Gastrocnemius medialis (tissue), 4 donors: ENCODE data around the gene SLCO1A2. TPM values are rescaled to one million over a fixed set of nuclear protein-coding genes. Genes with fewer than 3 reads are reported as not detected.

ENCODE experiments used
- ATAC-seq, 2 donors: fragments of 150-250 bp; one replicate each; pipeline ENCODE4 v1.9.1; 2016
- DNase-seq, 2 donors: peaks; one replicate each; pipeline ENCODE4 v3.0.0-alpha.2; 2019
- H3K27ac ChIP-seq, 4 donors: fragments of 200-600 bp; sonication (generic); 1 replicate in 1 of 4; 2 replicates in 3 of 4; pipeline ENCODE4 v1.5.1; 2016 to 2018; ENCODE audit warnings: mild to moderate bottlenecking in 2 of 4, moderate library complexity in 1 of 4
- H3K27me3 ChIP-seq, 3 donors: fragments of 200-600 bp; sonication (generic) in 2 of 3; 1 replicate in 1 of 3; 2 replicates in 2 of 3; pipeline versions ENCODE4 v1.5.1 to v1.6.0; 2016 to 2019; ENCODE audit warnings: mild to moderate bottlenecking in 1 of 3, moderate library complexity in 1 of 3
- H3K36me3 ChIP-seq, 2 donors: fragments of 200-600 bp; sonication (generic) in 1 of 2; one replicate each; pipeline ENCODE4 v1.5.1; 2017 to 2018
- H3K4me1 ChIP-seq, 2 donors: fragments of 200-600 bp; sonication (generic) in 1 of 2; one replicate each; pipeline ENCODE4 v1.5.1; 2016 to 2017; ENCODE audit warnings: mild to moderate bottlenecking in 2 of 2
- H3K4me3 ChIP-seq, 4 donors: fragments of 200-600 bp; sonication (generic) in 3 of 4; 1 replicate in 1 of 4; 2 replicates in 3 of 4; pipeline ENCODE4 v1.5.1; 2016 to 2019; ENCODE audit warnings: mild to moderate bottlenecking in 2 of 4
- H3K9me3 ChIP-seq, 3 donors: fragments of 200-600 bp; sonication (generic) in 2 of 3; 1 replicate in 1 of 3; 2 replicates in 2 of 3; pipeline ENCODE4 v1.5.1; 2016 to 2019
- POLR2A ChIP-seq, 2 donors: fragments of 450-650 bp; IDR thresholded peaks; one replicate each; pipeline ENCODE4 v1.6.1; 2017; ENCODE audit warnings: antibody characterized with exemption in 2 of 2, mild to moderate bottlenecking in 2 of 2, moderate library complexity in 2 of 2
- in situ Hi-C, 4 donors: fragments of 200-750 bp; cut with MboI; loops; one replicate each; pipeline versions ENCODE4 v1.15.0 to v1.8.0; 2017; ENCODE audit warnings: low sequenced_read_pairs in 4 of 4
- intact Hi-C: fragments of 100-400 bp; cut with DNase I; formaldehyde crosslinking; loops from one replicate; pipeline ENCODE4 v1.15.1; 2023; ENCODE audit warnings: low total_unique reads
- total RNA-seq, 4 donors: library from RNA; depleted of rRNA; stranded (reverse); fragments of >200 nt; gene quantifications; one replicate each; pipeline versions ENCODE4 v1.1.0 to v1.2.3, GENCODE V29; 2016
- TF ChIP-seq, protein P1 (sequence below), 5 experiments: fragments of 450-650 bp in 3 of 5; fragments of 200-600 bp in 2 of 5; sonication (generic) in 2 of 5; IDR thresholded peaks in 4 of 5; conservative IDR thresholded peaks in 1 of 5; 1 replicate in 4 of 5; 2 replicates in 1 of 5; pipeline ENCODE4 v1.5.1; 2016 to 2019; ENCODE audit warnings: antibody characterized with exemption in 5 of 5, mild to moderate bottlenecking in 3 of 5, moderate library complexity in 3 of 5

SLCO1A2 gene
- total RNA-seq, 4 donors from 2014 or later, result not detected

DNA sequence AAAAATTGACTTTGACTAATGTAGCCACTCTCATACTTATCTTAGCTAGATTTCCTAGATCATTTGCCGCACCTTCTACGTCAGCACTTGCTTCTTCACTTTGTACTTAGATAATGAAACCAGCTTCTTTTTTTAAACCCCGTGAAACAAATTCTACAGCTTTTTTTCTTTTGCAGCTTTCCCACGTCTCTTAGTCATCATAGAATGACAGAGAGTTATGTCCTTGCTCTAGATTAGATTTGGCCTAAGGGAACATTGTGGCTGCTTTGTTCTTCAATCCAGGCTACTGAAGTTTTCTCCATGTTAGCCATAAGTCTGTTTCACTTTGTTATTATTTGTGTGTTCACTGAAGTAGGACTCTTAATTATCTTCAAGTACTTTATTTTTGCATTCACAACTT is 94.9 kb downstream of the SLCO1A2 start:
- no peaks in the 10 kb centered on the region for H3K4me1 ChIP-seq
- no peaks in the 10 kb centered on the region for H3K9me3 ChIP-seq
- DNase-seq (no peak), ATAC-seq (no peak)
- intact Hi-C loops, result no loop called here
- H3K4me3 ChIP-seq, result no peak overlapping the region
- H3K36me3 ChIP-seq, result no peaks in the 10 kb centered on the region
- H3K27me3 ChIP-seq, result no peaks in the 10 kb centered on the region
- no peak overlapping the region for H3K27ac ChIP-seq
- TF ChIP-seq, protein P1, sequence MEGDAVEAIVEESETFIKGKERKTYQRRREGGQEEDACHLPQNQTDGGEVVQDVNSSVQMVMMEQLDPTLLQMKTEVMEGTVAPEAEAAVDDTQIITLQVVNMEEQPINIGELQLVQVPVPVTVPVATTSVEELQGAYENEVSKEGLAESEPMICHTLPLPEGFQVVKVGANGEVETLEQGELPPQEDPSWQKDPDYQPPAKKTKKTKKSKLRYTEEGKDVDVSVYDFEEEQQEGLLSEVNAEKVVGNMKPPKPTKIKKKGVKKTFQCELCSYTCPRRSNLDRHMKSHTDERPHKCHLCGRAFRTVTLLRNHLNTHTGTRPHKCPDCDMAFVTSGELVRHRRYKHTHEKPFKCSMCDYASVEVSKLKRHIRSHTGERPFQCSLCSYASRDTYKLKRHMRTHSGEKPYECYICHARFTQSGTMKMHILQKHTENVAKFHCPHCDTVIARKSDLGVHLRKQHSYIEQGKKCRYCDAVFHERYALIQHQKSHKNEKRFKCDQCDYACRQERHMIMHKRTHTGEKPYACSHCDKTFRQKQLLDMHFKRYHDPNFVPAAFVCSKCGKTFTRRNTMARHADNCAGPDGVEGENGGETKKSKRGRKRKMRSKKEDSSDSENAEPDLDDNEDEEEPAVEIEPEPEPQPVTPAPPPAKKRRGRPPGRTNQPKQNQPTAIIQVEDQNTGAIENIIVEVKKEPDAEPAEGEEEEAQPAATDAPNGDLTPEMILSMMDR (IDR thresholded peaks at IDR 0.05 in 4 of 5, conservative IDR thresholded peaks at IDR 0.05 in 1 of 5), result no peak
- TF ChIP-seq POLR2A (IDR thresholded peaks at IDR 0.05), result no peak
- in situ Hi-C loops, result loop anchor here in 1 of 4 donors (25.0 kb wide), 1 partner anchor 97 kb away; the partner anchor contains the start of gene SLCO1A2

DNA sequence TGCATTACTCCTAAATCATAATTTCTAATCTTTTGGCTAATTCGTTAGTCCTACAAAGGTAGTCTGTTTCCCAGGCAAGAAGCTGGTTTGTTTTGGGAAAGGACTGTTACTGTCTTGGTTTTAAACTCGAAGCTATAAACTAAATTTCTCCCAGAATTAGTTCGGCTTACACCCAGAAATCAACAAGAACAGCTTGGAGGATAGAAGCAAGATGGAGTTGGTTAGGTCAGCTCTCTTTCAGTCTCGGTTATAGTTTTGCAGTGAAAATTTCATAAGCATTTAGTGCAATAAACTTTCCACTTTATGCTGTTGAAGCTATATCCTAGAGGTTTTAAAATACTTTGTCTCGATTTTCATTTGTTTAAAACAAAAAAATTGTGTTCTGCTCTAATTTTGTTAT is 100.3 kb downstream of the SLCO1A2 start:
- Histone ChIP-seq H3K4me1 (no peaks in the 10 kb centered on the region), H3K27ac (no peak overlapping the region), H3K36me3 (no peaks in the 10 kb centered on the region), H3K27me3 (no peaks in the 10 kb centered on the region), H3K4me3 (no peak overlapping the region), H3K9me3 (no peaks in the 10 kb centered on the region)
- intact Hi-C loops (no loop called here), in situ Hi-C loops (loop anchor here in 1 of 4 donors (25.0 kb wide), 1 partner anchor 103 kb away; the partner anchor contains the start of gene SLCO1A2)
- TF ChIP-seq, protein P1 (IDR thresholded peaks at IDR 0.05 in 4 of 5, conservative IDR thresholded peaks at IDR 0.05 in 1 of 5), result no peak
- no peak for TF ChIP-seq POLR2A (IDR thresholded peaks at IDR 0.05)
- ATAC-seq (no peak), DNase-seq (no peak)

DNA sequence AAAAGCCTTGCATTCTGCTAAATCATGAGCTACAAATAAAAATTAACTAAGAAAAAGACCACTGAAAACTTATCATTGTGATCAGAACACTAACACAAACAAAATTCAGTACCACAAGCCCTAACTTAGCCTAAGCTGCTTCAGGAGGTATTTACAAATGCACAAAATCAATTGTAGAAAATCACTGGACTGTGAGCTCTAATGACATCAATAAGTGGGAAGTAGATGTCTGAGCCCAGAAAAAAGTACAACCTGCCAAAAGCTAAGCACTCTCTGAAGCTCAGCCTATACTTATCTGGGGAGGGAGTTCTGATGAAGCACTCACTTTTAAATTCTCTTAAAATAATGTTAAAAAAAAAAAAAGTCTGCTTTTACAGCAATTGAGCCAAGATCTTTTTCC is 110.8 kb downstream of the SLCO1A2 start:
- no peak overlapping the region for H3K27ac ChIP-seq
- H3K4me1 ChIP-seq, result no peaks in the 10 kb centered on the region
- intact Hi-C loops (no loop called here), in situ Hi-C loops (no loop called here)
- no peaks in the 10 kb centered on the region for H3K36me3 ChIP-seq
- TF ChIP-seq, protein P1 (IDR thresholded peaks at IDR 0.05 in 4 of 5, conservative IDR thresholded peaks at IDR 0.05 in 1 of 5), result no peak
- no peak for TF ChIP-seq POLR2A (IDR thresholded peaks at IDR 0.05)
- no peaks in the 10 kb centered on the region for H3K27me3 ChIP-seq
- no peak for DNase-seq
- no peak overlapping the region for H3K4me3 ChIP-seq
- H3K9me3 ChIP-seq, result no peaks in the 10 kb centered on the region
- no peak for ATAC-seq

DNA sequence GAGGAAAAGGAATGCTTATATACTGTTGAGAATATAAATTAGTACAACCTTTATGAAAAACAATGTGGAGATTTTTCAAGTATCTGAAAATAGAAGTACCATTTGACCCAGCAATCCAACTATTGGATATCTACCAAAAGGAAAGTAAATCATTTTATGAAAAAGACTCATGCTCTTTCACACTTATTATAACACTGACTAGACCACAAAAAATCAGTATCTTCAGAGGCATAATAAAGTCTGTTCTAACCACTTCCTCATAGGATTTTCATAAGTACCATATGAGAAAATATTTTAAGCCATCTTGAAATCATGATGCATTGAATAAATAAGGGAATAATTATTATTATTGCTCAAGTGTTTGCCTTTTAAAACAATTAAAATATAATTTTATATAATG is 112.9 kb downstream of the SLCO1A2 start:
- Histone ChIP-seq H3K9me3 (no peaks in the 10 kb centered on the region), H3K27ac (no peak overlapping the region), H3K4me1 (no peaks in the 10 kb centered on the region), H3K4me3 (no peak overlapping the region), H3K36me3 (no peaks in the 10 kb centered on the region), H3K27me3 (no peaks in the 10 kb centered on the region)
- in situ Hi-C loops (no loop called here), intact Hi-C loops (no loop called here)
- no peak for TF ChIP-seq POLR2A (IDR thresholded peaks at IDR 0.05)
- TF ChIP-seq, protein P1 (IDR thresholded peaks at IDR 0.05 in 4 of 5, conservative IDR thresholded peaks at IDR 0.05 in 1 of 5), result no peak
- no peak for ATAC-seq
- DNase-seq, result no peak

DNA sequence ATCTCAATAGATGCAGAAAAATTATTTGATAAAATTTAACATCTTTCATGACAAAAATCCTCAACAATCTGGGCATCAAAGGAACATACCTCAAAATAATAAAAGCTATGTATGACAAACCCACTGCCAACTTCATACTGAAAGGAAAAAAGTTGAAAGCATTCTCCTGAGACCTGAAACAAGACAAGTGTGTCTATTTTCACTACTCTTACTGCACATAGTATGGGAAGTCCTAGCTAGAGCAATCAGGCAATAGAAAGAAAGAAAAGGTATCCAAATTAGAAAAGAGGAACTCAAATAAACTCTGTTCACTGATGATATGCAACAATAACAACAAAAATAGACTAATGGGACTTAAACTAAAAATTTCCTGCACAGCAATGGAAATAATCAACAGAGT is 113.6 kb downstream of the SLCO1A2 start:
- Histone ChIP-seq H3K27ac (no peak overlapping the region), H3K9me3 (no peaks in the 10 kb centered on the region), H3K4me1 (no peaks in the 10 kb centered on the region), H3K4me3 (no peak overlapping the region), H3K27me3 (no peaks in the 10 kb centered on the region), H3K36me3 (no peaks in the 10 kb centered on the region)
- DNase-seq, result no peak
- in situ Hi-C loops, result no loop called here
- no peak for ATAC-seq
- intact Hi-C loops, result no loop called here
- TF ChIP-seq, protein P1 (IDR thresholded peaks at IDR 0.05 in 4 of 5, conservative IDR thresholded peaks at IDR 0.05 in 1 of 5), result no peak
- TF ChIP-seq POLR2A (IDR thresholded peaks at IDR 0.05), result no peak
